NCI-H1436 treated with DMSO at 0.1 percent for 48 hours (cell line): ENCODE data around the gene NRAS.

Experiments
- DNase-seq: peaks from one replicate; lab custom pipeline; 2025; lab: John Stamatoyannopoulos, UW

Gene NRAS

DNA sequence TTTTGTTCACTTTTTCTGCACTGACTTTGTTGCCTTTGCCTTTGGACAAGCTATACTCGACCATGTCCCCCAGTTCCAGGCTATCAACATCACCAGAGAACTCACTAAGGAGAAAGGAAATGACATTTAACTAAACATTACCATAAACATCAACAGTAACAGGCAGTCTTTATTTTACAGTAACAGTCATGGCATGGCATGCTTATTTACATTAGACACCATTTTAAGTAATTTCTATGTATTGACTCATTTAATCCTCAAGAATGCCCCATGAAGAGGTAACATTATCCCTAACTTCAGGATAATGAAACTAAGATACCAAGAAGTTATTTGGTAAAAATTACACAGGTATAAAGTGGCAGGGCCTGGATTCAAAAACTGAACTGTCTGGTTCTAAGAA, 8.7 kb upstream of the NRAS start:
- no peak for DNase-seq

DNA sequence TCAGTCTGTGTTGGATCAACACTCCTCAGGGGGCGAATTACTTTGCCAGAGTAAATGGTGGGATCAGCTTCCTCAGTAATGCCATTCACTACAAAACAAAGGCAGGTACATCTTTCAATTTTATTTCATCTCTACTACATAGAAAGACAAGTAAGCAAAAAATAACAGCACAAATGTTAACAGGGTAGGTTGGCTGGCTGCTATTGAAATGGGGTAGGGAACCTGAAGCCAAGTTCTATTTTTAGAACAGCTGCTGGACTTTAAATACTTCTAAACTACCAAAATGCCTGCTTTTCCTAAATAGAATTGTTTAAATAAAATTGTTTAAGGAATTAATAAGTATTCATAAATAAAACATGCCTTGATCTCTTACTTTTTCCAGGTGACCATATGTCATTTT, 7.3 kb upstream of the NRAS start:
- DNase-seq = no peak

DNA sequence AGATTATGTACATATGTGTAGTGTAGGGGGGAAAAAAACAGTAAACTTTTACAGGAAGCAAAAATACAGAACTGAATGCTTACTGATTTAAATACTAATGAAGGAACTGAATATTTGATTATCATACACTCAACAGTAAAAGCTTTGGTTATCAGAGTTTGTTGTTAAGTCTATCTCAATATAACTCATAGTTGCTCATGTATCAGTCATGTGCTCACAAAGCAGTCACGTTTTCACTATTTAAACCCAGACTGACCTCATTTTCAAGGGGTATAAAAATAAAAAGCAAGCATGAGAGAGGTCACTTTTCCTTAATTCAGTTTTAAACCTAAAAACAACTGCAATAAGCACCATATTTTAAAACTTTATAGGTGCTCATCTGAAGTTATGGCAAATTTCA, 6.9 kb upstream of the NRAS start:
- no peak for DNase-seq

DNA sequence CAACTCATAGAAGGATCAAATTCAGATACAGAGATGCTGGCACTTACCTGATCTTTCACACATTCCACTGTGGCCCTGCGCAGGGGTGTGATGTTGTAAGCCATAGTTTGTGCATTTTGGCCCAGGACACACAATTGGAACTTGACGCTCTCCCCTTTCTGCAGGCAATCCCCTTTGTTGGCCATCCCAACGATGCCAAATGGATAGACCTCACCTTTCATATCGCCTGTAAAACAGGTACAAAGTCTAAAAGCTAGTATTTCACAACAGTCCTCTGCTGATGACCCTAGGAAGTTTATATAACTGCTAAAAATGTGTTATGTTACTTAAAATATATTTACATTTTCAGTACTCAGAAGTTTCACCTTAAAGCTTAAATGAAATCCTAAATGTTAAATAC, 3.9 kb upstream of the NRAS start:
- DNase-seq = no peak

DNA sequence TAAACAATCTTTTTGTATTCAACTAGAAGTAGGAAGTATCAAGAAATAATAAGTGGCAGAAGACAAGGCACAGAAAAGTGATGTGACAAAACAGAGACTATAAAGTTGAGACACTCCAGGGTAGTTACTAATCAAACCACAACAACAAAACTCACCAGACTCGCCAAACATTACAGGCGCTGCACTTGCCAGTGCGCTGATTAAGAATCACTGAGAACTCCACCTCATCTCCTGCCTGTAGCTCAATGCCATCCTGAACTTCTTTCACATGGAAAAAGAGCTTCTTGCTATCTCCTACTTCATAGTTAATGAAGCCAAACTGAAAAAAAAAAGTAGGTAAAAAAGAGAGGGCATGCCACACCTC, 2.8 kb upstream of the NRAS start:
- DNase-seq = no peak

DNA sequence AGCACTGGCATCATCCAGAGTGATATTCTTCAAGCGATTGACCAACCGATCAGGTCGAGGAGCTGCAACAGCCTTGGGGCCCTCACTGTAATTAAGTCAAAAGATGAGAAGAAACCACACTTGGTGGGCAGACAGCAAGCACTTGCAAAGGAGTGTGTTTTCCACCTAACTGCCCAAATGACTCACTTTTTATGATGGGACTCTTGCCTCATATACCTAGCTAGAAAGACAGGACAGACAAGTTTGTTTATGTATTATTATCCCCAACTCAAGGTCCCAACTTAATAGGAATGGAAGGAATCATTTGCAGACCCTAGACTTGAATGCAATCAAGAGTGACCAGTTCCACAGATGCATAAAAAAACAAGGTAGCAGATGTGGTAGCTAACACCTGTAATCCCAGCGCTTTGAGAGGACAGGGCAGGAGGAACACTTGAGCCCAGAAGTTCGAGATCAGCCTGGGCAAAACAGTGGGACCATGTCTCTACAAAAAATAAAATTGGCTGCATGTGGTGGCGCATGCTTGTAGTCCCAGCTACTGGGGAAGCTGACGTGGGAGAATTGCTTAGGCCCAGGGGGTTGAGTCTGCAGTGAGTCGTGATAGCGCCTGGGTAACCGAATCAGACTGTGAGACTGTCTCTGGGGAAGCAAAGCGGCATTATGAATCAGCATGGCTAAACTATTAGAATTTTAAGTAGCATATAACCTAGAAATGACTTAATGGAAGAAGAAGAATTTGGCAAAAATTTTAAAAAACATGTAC, 2.3 kb upstream of the NRAS start:
- DNase-seq = no peak

DNA sequence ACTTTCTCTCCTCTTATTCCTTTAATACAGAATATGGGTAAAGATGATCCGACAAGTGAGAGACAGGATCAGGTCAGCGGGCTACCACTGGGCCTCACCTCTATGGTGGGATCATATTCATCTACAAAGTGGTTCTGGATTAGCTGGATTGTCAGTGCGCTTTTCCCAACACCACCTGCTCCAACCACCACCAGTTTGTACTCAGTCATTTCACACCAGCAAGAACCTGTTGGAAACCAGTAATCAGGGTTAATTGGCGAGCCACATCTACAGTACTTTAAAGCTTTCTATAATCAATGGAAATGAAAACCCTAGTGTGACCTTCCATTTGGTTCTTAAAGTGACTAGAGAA, 643 bp downstream of the NRAS start:
- no peak for DNase-seq

DNA sequence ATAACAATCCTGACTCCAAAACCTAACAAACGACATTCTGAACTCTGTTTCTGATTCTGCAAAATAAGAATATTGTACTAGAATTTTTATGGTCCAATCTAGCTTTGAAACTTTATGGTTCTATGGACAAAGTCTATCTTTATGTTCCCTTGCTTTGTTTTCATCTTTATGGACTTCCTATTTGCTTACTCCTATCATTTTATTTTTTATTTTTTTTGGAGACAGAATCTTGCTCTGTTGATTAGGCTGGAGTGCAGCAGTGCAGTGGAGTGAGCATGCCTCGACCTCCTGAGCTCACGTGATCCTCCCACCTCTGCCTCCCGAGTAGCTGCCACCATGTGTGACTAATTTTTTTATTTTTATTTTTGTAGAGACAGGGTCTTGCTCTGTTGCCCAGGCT, 3.6 kb downstream of the NRAS start:
- DNase-seq = no peak

DNA sequence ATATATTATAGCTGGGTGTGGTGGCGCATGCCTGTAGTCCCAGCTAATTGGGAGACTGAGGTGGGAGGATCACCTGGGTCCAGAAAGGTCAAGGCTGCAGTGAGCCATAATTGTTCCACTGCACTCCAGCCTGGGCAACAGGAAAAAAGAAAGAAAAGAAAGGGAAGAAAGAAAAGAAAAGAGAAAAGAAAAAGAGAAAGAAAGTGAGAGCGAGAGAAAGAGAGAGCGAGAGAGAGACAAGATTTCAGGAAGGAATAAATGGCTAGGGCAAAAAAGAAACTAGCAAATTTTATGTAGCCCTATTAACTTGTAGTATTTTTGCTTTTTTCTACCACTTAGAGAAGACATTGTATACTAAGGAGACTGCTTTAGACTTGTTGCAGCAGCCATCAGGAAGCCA, 6.2 kb downstream of the NRAS start:
- DNase-seq = no peak

DNA sequence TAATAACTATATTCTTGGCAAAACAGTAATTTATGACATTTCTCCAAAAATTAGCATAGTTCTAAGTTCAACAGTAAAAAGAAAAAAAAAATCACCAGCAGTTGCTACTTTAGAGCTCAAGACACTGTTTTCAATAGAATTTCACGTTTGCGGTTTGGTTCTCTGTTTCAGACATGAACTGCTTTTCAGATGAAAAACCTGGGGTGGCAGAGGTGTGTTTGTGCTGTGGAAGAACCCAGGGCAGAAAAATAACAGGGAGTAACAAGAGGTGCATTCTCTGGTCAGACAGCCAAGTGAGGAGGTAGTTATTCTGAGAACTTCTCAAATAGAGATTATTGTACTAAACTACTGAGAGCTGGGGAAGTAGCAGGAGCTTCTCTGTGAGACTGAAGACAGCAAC, 9.0 kb downstream of the NRAS start:
- no peak for DNase-seq

DNA sequence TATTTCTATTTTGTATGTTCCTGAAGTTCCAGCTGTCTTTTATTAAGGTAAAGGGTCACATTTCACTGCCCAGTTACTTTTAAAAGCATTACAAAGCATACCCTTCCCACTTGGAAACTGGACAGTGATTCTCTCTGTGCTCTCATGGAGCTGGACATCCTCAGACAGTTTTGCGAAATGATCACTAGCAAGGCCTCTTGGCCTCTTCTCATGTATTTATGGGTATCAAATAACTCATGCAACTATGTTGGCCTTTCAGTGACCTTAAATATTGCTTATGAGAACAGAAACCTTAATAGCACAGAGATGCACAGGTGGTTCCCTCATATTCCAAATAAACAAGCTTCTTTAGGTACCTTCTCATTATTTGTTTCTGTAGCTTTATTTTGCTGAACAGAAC, 13.3 kb downstream of the NRAS start:
- no peak for DNase-seq

DNA sequence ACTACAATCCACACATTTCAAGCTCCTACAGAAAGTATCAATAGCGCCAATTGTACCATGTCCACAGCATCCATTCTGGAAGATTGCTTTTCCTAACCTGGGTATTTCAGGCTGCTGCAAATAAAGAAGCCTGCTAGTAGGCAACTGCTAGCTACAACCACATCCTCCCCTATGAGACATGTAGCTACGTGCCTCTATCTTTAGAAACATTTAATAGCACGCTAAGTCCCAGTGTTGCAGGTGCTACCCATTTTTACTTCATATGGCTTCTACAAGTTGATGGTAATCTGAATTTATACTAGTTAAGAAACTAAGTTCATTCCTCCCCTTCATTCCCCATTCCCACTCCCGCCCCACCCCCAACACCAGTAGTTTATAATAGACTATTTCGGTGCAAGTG, 13.8 kb downstream of the NRAS start:
- no peak for DNase-seq

DNA sequence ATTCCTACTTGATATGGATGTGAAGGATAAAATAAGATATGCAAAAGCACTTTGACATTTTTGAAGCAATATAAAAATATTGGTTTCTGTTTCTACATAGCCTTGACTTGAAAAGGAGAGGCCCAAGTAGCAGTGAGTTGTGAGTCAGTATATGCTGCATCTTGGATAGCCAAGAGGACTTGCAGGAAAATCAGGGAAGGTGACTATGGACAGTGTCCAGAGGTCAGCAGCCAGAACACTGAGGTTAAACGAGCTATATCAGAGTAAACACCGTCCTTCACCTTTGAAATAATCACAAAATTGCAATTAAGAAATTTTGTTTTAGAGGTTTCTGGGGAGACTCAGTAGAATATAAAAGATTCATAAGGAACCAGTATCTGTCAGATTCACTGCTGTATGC, 14.6 kb downstream of the NRAS start:
- DNase-seq = no peak

DNA sequence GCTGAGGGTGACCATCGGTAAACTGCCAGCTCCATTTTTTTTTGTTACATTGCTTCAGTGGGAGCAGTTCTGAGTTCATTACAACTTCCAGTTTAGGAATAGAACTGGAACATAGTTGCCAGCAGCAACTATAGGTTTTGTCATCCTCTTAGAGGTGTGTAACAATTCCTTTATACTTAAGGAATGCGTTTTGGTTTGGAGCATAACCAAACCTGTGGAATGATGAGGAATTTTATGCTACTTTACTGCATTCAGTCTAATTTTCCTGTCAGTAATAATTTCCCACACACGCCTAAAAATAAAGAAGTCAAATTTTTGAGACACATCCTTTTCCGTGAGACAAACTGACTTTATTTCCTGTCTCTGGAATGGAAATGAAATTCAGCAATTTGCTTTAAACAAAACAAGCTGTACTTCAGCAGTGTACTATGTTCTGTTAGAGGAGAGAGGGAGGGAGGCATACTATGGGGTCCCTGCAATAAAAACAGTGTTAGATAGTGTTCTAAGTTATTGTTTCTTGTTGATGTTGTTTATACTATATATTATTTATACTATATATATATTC, 16.5 kb downstream of the NRAS start:
- no peak for DNase-seq

DNA sequence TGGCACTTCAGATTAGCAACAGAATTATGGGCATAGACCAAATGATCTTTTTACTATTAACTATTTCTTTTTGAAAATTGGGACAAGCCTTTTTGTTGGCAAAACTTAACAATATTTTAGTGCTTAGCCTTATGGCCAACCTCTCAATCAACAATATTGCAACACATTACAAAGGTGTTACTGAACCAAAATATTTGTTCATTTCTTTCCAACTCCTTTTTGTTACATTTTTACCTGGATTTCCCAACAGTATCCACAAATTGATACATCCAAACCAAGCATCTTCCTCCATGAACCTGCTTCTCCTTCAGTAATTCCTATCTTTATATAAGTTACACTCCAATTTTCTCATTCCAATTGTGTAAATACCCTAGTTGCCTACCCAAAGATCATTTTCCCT, 19.8 kb downstream of the NRAS start:
- DNase-seq = no peak

DNA sequence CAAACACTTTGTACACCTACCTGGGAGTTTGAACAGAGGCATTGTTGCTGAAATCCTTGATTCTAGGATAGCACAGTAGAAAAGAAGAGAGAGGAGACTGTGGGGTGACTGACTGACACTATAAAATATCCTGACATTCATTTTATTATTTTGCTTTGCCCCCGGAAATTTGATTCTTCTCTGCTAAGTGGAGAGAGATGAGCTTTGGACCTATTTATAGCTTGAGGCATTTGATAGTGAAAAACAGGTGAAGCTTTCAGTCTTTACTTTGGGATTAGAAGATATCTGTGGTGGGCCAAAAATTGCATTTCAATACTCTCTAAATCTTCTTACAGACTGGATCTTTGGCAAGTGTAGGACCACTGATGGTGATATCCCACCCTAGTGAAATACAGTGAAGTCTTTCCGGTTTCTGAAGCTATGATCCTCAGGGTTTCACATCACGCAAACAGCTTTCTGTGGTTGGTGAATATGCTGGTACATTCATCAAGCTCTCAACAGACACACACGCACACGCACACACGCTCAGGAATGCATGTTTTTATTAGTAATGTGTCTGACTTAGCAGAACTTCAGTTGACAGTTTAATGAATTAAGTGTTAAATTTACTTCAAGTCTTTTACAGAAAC, 21.0 kb downstream of the NRAS start, which contains the start of gene AMPD1:
AMPD1 (minus strand) TSS at position 117 of the 629 bp plus-strand sequence; CDS start at position 42, 75 bp downstream.
- no peak for DNase-seq

DNA sequence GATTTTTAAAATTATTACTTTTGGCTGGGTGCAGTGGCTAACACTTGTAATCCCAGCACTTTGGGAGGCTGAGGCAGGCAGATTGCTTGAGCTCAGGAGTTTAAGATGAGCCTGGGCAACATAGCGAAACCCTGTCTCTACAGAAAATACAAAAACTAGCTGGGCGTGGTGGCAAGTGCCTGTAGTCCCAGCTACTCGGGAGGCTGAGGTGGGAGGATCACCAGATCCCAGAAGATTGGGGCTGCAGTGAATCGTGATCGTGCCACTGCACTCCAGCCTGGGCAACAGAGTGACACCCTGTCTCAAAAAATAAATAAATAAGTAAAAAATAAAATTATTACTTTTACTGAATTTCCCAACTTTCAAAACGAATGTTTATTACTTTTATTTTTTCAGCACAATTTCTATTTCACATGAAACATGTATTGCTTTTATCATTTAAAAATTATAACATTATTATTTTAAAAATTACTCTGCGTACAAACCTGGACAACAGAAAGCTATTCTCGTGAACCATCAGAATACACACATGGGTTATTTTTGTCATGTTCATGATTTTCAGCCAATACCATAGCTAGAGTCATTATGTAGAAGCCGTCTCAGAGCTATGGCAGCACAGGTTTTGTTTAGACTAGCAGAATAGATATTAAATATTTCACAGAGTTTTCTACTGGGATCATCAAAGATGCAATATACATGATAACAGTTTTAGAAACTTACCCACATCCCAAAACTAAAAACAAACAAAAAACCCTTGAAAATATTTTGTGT, 21.8 kb downstream of the NRAS start:
- no peak for DNase-seq

DNA sequence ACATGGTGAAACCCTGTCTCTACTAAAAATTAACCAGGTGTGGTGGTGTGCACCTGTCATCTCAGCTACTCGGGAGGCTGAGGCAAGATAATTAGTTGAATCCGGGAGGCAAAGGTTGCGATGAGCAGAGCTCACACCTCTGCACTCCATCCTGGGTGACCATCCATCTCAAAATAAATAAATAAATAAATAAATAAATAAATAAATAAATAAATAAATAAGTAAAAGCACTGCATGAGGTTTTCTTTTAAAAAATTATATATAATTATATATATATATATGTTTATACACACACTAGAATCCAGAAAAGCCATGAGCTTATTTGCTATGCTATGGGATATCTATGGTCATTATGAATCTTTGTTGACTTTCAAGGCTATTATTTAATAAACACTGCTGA, 23.6 kb downstream of the NRAS start:
- no peak for DNase-seq

DNA sequence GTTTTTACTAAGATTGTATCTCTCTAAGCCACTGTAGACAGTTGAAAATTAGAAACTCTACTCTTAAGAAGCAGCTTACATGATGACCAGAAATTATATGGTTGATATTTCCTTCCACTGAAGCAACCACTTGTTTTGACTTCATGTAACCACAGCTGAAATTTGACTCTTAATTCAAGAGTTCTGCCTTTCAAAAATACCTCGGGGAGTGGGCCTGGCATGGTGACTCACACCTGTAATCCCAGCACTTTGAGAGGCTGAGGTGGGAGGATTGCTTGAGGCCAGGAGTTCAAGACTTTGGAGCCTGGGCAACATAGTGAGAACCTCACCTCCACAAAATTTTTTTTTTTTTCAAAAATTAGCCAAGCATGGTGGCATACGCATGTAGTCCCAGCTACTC, 25.5 kb downstream of the NRAS start:
- no peak for DNase-seq

DNA sequence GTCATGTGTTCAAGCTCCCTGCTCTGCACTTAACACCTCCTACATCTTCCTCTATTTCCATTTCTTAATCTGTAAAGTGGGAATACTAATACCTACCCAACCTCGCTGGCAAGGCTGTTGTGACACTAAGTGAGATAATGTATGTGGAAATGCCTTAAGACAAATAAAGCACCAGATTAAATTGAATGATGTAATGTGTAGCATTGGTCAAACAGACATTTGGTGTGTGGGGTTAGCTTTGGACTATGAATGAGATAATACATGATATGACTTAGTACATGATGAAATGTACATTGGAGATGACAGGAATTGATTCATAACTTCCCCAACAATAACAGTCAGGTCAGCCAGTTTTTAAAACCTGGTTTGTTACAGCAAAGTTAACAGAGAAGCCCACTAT, 26.4 kb downstream of the NRAS start:
- no peak for DNase-seq

DNA sequence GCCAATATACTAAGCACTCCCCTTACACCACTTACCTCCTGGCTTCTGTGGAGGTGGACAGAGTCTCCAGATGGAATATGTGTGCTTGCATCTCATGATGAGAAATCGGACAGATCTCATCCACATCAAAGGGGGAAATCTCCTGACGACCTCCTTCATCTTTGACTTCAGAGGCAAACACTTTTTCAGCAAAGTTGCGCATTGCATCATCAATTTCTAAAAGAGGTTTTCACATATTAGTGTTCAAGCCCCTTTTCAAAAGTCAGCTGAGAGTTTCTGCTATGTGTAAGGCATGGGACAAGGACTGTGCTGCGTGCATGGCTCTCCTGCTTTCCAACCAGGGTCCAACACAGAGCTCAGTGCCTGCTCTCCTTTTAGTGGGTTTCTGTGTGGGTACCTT, 28.0 kb downstream of the NRAS start:
- DNase-seq = no peak

DNA sequence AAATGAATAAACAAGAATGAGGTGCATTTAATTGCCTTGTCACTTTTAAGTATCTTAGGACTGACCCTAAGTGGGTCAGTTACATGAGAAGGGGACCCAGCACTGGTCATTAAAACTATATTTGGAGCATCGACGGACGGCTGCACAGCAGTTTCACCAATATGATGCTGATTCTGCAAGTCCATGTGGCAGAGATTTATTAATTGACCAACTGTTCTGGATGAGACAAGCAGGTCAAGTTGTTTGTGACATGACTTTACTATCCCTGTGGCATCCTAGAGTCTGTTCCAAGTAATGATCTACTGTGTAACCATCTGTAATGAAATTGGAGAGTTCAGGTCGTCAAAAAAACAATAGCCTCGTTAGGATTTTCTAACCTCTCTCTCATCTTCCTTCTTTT, 30.7 kb downstream of the NRAS start:
- no peak for DNase-seq

DNA sequence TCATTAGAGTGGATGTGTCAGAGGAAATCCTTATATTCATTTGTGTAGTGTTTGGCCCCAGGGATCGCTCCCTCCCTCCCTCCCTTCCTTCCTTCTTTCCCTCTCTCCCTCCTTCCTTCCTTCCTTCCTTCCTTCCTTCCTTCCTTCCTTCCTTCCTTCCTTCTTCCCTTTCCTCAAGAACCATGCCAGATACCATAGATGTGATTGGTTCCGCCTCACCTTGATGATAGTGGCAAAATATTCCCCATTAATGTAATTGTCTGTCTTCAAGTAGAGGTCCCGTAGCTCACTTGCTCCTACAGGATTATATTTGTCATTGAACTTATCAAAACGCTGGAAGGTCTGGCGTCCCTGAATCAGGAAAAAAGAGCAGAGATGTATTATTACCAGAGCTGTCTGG, 38.9 kb downstream of the NRAS start:
- DNase-seq = no peak
